Natural killer cell (primary cell): Measurements from ENCODE around the gene REXO2. TPM values are rescaled to one million over a fixed set of nuclear protein-coding genes. Genes with fewer than 3 reads are reported as not detected.

Source experiments
- ATAC-seq, 3 donors: fragments of 150-1000 bp in 2 of 3; fragments of 200-7000 bp in 1 of 3; cut with Tn5 transposase; 1 replicate in 1 of 3; 2 replicates in 2 of 3; pipeline ENCODE4 v1.10.0; 2021; ENCODE audit warnings: mild to moderate bottlenecking in 2 of 3, moderate library complexity in 2 of 3
- DNase-seq, 2 donors: peaks; one replicate each; pipeline versions ENCODE4 v3.0.0 to v3.0.0-alpha.2; 2013 to 2021; ENCODE audit warnings: mixed read lengths in 1 of 2
- H3K27ac ChIP-seq: one replicate; pipeline ENCODE4 v1.5.1; 2013; ENCODE audit warnings: mild to moderate bottlenecking, low read length
- H3K27me3 ChIP-seq: one replicate; pipeline ENCODE4 v1.6.1; 2013; ENCODE audit warnings: low read length; ENCODE audit not compliant: control insufficient read depth, insufficient read depth
- H3K36me3 ChIP-seq: one replicate; pipeline ENCODE4 v1.6.1; 2013; ENCODE audit warnings: low read length; ENCODE audit not compliant: control insufficient read depth, insufficient read depth
- H3K4me1 ChIP-seq: one replicate; pipeline ENCODE4 v1.6.1; 2013; ENCODE audit warnings: low read length; ENCODE audit not compliant: control insufficient read depth, insufficient read depth
- H3K4me3 ChIP-seq: one replicate; pipeline ENCODE4 v1.5.1; 2013; ENCODE audit warnings: low read length
- H3K9me3 ChIP-seq: one replicate; pipeline ENCODE4 v1.6.1; 2013; ENCODE audit warnings: low read length; ENCODE audit not compliant: control insufficient read depth, insufficient read depth
- H3K27ac Mint-ChIP-seq, 2 donors: one replicate each; pipeline ENCODE4 v1.8.0; 2022; ENCODE audit warnings: mild to moderate bottlenecking in 2 of 2, mixed read lengths in 2 of 2, moderate library complexity in 1 of 2
- H3K27me3 Mint-ChIP-seq, 2 donors: one replicate each; pipeline ENCODE4 v1.8.0; 2022; ENCODE audit warnings: low read depth in 2 of 2, mixed read lengths in 2 of 2
- H3K36me3 Mint-ChIP-seq: one replicate; pipeline ENCODE4 v1.8.0; 2022; ENCODE audit warnings: mixed read lengths
- H3K4me1 Mint-ChIP-seq, 2 donors: one replicate each; pipeline ENCODE4 v1.8.0; 2022; ENCODE audit warnings: mixed read lengths in 2 of 2
- H3K4me3 Mint-ChIP-seq: one replicate; pipeline ENCODE4 v1.8.0; 2022; ENCODE audit warnings: mild to moderate bottlenecking, moderate library complexity, mixed read lengths
- H3K9me3 Mint-ChIP-seq, 2 donors: one replicate each; pipeline ENCODE4 v1.8.0; 2022; ENCODE audit warnings: mixed read lengths in 2 of 2
- WGBS: methylation state at CpG from one replicate; pipeline ENCODE4 v1.1.7; 2013; ENCODE audit warnings: missing lambda C conversion rate; ENCODE audit not compliant: insufficient coverage; 5-methylcytosine and 5-hydroxymethylcytosine counted together
- intact Hi-C: fragments of 100-400 bp; cut with micrococcal nuclease; formaldehyde crosslinking; loops from one replicate; pipeline ENCODE4 v1.14.2; 2022
- total RNA-seq, 4 donors: library from RNA; stranded (reverse); fragments of 120-200 nt in 1 of 4; gene quantifications; one replicate each; pipeline versions ENCODE4 v1.2.3 to v1.2.4, GENCODE V29; 2013 to 2022
- TF ChIP-seq, protein P1 (sequence below): fragments of 200-600 bp; IDR thresholded peaks from one replicate; pipeline ENCODE4 v1.8.0; 2022; ENCODE audit warnings: antibody characterized with exemption

REXO2 gene
- total RNA-seq, 3 donors from 2014 or later (not counting 1 experiment from before 2014, with no cell fraction given), result 21.4 to 32.8 (median 24.7) TPM

DNA sequence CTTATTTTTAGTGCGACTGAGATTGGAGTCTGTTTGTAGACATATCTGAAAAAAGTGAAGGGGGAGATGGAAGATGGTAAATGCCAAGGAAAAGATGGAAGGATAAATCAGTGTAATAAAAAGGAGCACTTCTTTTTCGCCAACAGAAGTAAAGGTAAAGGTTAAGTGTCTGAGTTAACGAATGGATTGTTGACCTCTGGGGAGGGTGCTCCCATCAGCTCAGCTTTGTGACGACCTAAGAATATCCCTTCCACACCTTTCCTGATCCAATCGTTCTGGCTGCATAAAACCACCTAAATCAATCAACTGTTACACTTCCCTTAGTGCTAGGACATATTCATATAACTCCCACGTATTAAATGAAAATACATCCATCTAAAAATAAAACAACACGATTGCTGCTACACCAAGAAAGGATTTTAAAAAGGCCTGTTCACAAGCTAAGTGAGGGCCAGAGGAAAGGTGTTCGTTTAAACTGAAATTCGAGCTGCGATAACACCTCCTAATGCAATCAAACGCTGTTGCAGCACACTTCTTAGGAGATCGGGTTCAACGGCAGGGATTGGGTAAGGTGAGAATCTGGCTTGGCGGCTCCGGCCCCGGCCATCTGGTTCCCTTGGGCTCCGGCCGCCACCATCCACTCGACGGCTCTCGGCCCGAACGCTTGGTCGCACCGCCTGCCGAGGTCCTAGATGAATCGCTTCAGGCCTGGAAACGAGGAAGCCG, 39.6 kb upstream of the REXO2 start:
- 5% methylated on average over 27 of the region's 29 CpGs for WGBS
- peak overlapping the region; percentile 81 for H3K4me3 ChIP-seq
- Mint-ChIP-seq H3K36me3 (no peaks in the 10 kb centered on the region), H3K27ac (peak overlapping the region; percentile 98 to 99), H3K9me3 (no peaks in the 10 kb centered on the region), H3K4me3 (peak overlapping the region; percentile 96), H3K27me3 (no peaks in the 10 kb centered on the region), H3K4me1 (peaks cover 42 to 43% of the 10 kb centered on the region in 2 donors)
- no peaks in the 10 kb centered on the region for H3K9me3 ChIP-seq
- peaks cover 7% of the 10 kb centered on the region for H3K4me1 ChIP-seq
- peak overlapping the region; percentile 95 for H3K27ac ChIP-seq
- intact Hi-C loops, result loop anchor here (1.0 to 10.0 kb wide), 2 partner anchors 40 to 525 kb away; partner anchors contain the start of genes REXO2 and USP28
- DNase-seq, result no peak
- peak; percentile 8 to 18 (median 11) for ATAC-seq
- TF ChIP-seq, protein P1, sequence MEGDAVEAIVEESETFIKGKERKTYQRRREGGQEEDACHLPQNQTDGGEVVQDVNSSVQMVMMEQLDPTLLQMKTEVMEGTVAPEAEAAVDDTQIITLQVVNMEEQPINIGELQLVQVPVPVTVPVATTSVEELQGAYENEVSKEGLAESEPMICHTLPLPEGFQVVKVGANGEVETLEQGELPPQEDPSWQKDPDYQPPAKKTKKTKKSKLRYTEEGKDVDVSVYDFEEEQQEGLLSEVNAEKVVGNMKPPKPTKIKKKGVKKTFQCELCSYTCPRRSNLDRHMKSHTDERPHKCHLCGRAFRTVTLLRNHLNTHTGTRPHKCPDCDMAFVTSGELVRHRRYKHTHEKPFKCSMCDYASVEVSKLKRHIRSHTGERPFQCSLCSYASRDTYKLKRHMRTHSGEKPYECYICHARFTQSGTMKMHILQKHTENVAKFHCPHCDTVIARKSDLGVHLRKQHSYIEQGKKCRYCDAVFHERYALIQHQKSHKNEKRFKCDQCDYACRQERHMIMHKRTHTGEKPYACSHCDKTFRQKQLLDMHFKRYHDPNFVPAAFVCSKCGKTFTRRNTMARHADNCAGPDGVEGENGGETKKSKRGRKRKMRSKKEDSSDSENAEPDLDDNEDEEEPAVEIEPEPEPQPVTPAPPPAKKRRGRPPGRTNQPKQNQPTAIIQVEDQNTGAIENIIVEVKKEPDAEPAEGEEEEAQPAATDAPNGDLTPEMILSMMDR, result no peak
- no peaks in the 10 kb centered on the region for H3K27me3 ChIP-seq
- H3K36me3 ChIP-seq, result peaks cover 8% of the 10 kb centered on the region

DNA sequence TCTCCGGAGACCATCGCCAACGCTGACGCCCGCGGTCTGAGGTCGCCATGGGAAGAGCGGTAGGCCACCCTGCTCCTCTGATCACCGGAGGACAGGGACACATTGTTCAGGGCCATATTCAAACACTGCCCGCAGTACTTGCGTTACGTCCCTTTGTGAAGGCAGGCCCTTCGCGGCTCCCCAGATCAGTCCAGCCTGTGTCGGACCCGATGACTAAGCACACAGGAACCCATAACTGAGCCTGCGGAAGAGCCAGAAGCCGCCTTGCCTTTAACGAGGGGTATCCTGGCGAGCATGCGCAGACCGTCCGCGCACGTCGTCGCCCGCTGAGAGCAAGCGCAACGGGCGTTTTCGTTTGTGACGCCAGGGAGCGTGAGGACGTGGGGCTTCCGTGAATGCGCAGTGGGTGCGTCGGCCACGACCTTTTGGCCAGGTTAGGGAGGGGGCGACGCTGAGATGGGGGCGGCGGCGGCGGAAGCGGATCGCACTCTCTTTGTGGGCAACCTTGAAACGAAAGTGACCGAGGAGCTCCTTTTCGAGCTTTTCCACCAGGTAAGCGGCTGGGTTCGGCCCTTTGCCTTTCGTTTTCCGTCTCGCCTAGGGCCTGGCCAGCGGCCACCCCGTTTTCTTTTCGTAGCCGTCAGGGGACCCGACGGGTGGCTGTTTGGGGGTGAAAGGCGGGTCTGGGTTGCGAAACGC, 38.9 kb upstream of the REXO2 start, which contains the start of the genes C11orf71 and RBM7:
C11orf71 (minus strand) TSS at position 296 of the 699 bp plus-strand sequence; CDS start at position 116, 180 bp downstream.
RBM7 (plus strand) TSS at position 451 of the 699 bp plus-strand sequence; CDS start at position 457, 6 bp downstream.
- Histone ChIP-seq H3K27me3 (no peaks in the 10 kb centered on the region), H3K36me3 (peaks cover 14% of the 10 kb centered on the region), H3K4me3 (peak within 1 kb of the TSS; percentile 81), H3K9me3 (no peaks in the 10 kb centered on the region), H3K4me1 (peaks cover 7% of the 10 kb centered on the region), H3K27ac (peak within 1 kb of the TSS; percentile 95)
- TF ChIP-seq, protein P1, result no peak
- Mint-ChIP-seq H3K27me3 (no peaks in the 10 kb centered on the region), H3K4me1 (peaks cover 45 to 48% of the 10 kb centered on the region in 2 donors), H3K27ac (peak within 1 kb of the TSS; percentile 98 to 99), H3K36me3 (no peaks in the 10 kb centered on the region), H3K4me3 (peak within 1 kb of the TSS; percentile 96), H3K9me3 (no peaks in the 10 kb centered on the region)
- ATAC-seq, result peak; percentile 90 to 97 (median 93)
- WGBS, result 0% methylated on average over 65 of the region's 65 CpGs
- DNase-seq, result peak; percentile 97 to 100
- intact Hi-C loops, result loop anchor here (1.0 to 10.0 kb wide), 2 partner anchors 39 to 526 kb away; partner anchors contain the start of genes REXO2 and USP28

DNA sequence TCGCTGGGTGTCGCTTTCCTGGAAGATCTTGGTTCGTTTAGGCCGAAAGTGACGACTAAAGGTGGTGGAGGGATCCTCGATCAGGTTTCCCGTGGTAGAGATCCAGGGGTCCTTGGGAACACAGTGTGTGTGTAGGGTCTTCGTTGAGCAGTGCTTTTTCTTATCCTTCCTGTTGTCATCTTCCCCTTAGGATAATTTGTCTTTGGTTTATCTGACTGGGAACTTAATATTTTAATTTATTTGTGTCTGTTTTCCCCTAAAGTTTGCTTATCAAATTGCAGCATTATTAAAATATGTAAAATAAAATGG, 38.4 kb upstream of the REXO2 start:
- H3K4me1 ChIP-seq, result peaks cover 7% of the 10 kb centered on the region
- Mint-ChIP-seq H3K4me1 (peaks cover 48 to 52% of the 10 kb centered on the region in 2 donors), H3K27me3 (no peaks in the 10 kb centered on the region), H3K4me3 (peak overlapping the region; percentile 96), H3K36me3 (no peaks in the 10 kb centered on the region), H3K27ac (peak overlapping the region; percentile 98 to 99), H3K9me3 (no peaks in the 10 kb centered on the region)
- 2% methylated on average over 8 of the region's 8 CpGs for WGBS
- H3K4me3 ChIP-seq, result peak overlapping the region; percentile 81
- ATAC-seq (no peak), DNase-seq (no peak)
- H3K27ac ChIP-seq, result peak overlapping the region; percentile 95
- intact Hi-C loops, result loop anchor here (1.0 to 10.0 kb wide), 2 partner anchors 38 to 526 kb away; partner anchors contain the start of genes REXO2 and USP28
- H3K27me3 ChIP-seq, result no peaks in the 10 kb centered on the region
- no peaks in the 10 kb centered on the region for H3K9me3 ChIP-seq
- TF ChIP-seq, protein P1, result no peak
- peaks cover 17% of the 10 kb centered on the region for H3K36me3 ChIP-seq
